ENCODE results near the gene COL25A1.
"Not testable (repeated sequence)": the region's sequence is repeated elsewhere in the genome, so short reads cannot be mapped to it uniquely, and the experiment has no call there.

Gene COL25A1

DNA sequence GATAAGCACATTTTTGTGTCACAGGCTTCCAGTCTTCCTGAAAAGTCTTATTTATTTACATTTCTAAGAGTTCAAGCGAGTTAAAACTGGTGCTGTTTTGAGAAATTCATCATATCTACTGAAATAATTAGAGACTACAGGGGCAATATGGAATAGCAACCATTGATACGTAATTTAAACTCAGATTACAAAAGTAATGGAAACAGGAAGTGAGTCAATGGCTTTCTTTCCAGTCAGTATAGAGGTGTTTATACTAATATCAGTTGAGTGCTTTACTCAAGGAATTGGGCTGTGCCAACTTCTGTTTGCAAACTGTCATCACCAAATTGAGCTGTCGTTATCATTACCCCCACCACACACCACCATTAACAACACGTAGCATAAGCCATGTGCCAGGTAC lies 222.7 kb downstream of the COL25A1 start:
- no peak for DNase-seq (ENCODE audit: low read depth)
- no peak overlapping the region for H3K4me3 ChIP-seq (ENCODE audit: control insufficient read depth, low read depth, low read length)
- TF ChIP-seq, protein P1, sequence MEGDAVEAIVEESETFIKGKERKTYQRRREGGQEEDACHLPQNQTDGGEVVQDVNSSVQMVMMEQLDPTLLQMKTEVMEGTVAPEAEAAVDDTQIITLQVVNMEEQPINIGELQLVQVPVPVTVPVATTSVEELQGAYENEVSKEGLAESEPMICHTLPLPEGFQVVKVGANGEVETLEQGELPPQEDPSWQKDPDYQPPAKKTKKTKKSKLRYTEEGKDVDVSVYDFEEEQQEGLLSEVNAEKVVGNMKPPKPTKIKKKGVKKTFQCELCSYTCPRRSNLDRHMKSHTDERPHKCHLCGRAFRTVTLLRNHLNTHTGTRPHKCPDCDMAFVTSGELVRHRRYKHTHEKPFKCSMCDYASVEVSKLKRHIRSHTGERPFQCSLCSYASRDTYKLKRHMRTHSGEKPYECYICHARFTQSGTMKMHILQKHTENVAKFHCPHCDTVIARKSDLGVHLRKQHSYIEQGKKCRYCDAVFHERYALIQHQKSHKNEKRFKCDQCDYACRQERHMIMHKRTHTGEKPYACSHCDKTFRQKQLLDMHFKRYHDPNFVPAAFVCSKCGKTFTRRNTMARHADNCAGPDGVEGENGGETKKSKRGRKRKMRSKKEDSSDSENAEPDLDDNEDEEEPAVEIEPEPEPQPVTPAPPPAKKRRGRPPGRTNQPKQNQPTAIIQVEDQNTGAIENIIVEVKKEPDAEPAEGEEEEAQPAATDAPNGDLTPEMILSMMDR (IDR thresholded peaks at IDR 0.05; ENCODE audit: control insufficient read depth, insufficient read depth, low read depth, low read length, missing control alignments) = no peak

DNA sequence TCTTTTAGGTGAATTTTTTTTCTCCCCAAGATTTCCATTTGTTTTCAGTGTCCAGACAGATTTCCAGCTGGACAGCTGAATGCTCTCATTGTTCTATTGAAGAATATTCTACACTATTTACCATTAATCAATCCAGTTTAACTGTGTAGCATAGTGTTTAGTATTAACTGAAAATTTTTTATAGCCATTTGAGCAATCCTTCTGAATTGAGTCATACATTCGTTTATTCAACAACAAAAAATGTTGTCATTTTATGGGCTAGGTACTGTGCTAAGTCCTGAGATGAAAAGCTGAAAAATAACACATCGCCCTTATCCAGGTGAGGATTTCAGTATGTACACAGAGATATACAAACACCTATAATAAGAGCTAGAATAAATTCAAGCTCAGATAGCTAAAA lies 223.3 kb downstream of the COL25A1 start:
- DNase-seq (ENCODE audit: low read depth) = no peak
- TF ChIP-seq, protein P1 (IDR thresholded peaks at IDR 0.05; ENCODE audit: control insufficient read depth, insufficient read depth, low read depth, low read length, missing control alignments) = no peak
- no peak overlapping the region for H3K4me3 ChIP-seq (ENCODE audit: control insufficient read depth, low read depth, low read length)

DNA sequence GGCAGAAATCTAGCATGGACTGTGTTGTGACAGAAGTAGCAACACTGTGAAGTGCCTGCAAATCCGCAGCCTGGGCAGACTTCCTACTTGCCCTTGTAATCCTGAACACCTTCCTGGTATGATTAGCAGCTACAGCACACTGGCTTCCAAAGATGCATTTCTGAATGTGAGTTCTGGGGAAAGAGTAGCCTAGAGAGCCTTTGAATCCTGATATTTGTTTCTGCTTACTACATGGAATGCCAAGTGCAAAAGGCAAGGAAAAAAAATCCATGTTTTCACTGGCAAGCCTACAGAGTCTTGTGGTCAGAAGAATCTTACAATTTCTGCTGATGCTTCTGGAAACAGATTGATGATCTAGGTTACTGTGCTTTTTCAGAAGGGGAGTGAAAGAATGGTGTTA lies 223.7 kb downstream of the COL25A1 start:
- TF ChIP-seq, protein P1 (IDR thresholded peaks at IDR 0.05; ENCODE audit: control insufficient read depth, insufficient read depth, low read depth, low read length, missing control alignments) = no peak
- no peak overlapping the region for H3K4me3 ChIP-seq (ENCODE audit: control insufficient read depth, low read depth, low read length)
- DNase-seq (ENCODE audit: low read depth) = peak; percentile 61

DNA sequence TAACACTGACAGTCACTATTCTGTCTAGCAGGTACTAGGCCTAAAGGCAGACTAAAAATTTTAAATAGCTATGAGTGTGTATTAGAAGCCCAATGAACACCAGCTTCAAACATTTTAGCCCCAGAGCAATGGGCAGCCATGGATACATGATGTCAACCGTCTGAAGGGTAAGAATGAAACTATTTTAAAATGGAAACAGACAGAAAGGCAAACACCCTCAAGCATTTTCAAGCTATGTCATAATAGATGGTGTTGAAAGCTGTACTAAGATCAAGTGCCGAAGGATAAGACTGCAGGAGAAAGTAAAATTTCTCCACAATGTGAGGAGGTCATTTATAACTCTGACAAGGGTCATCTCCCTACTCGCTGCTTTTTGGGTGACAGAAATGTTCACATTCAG lies 225.0 kb downstream of the COL25A1 start:
- no peak overlapping the region for H3K4me3 ChIP-seq (ENCODE audit: control insufficient read depth, low read depth, low read length)
- DNase-seq (ENCODE audit: low read depth) = no peak
- TF ChIP-seq, protein P1 (IDR thresholded peaks at IDR 0.05; ENCODE audit: control insufficient read depth, insufficient read depth, low read depth, low read length, missing control alignments) = no peak

DNA sequence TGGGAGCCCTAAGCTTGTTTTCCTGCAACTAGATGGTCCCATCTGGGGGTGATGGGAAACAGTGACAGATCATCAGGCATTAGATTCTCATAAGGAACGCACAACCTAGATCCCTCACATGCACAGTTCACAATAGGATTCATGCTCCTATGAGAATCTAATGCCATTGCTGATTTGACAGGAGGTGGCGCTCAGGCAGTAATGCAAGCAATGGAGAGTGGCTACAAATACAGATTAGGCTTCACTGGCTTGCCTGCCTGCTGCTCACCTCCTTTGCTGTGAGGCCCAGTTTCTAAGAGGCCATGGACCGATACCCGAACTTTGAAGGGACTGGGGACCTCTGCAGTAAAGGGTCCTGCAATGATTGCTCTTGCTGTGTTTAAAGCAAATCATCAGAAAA lies 225.7 kb downstream of the COL25A1 start:
- not testable (repeated sequence) for H3K4me3 ChIP-seq (ENCODE audit: control insufficient read depth, low read depth, low read length); DNase-seq (ENCODE audit: low read depth)

DNA sequence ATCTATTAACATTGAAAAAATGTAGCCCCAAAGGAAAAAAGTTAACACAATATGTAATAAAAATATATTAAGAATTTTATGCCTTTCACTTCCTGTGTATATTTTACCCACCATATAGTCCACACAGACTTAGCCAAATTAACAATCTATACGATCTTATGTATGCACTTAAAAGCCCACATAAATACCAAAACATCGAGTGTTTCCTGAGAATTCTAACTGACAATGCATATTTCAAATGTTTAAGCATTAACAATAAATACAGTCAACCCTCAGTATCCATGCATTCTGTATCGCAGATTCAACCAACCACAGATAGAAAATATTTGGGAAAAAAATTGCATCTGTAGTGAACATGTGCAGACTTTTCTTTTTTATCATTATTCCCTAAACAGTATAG lies 226.8 kb downstream of the COL25A1 start:
- DNase-seq (ENCODE audit: low read depth) = no peak
- H3K4me3 ChIP-seq (ENCODE audit: control insufficient read depth, low read depth, low read length) = no peak overlapping the region
- TF ChIP-seq, protein P1 (IDR thresholded peaks at IDR 0.05; ENCODE audit: control insufficient read depth, insufficient read depth, low read depth, low read length, missing control alignments) = no peak

DNA sequence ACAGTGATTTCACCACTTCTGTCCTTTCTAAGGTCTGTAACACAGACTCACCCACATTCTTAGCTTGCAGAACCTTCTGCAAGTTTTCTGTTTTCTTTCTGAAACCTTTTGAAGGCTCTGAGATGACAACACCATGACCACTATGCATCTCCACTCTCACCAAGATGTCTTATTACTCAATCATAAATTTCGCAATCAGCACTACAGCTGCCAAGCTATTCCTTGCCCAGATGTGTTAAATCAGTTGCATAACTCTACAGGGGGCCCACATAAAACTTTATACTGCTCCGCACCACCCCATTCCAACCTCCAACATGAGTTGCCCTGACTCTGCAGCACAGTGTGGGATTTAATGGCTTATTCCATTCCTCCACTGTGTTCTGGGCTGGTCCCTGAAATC lies 229.9 kb downstream of the COL25A1 start:
- no peak overlapping the region for H3K4me3 ChIP-seq (ENCODE audit: control insufficient read depth, low read depth, low read length)
- DNase-seq (ENCODE audit: low read depth) = peak; percentile 94
- TF ChIP-seq, protein P1 (IDR thresholded peaks at IDR 0.05; ENCODE audit: control insufficient read depth, insufficient read depth, low read depth, low read length, missing control alignments) = no peak

DNA sequence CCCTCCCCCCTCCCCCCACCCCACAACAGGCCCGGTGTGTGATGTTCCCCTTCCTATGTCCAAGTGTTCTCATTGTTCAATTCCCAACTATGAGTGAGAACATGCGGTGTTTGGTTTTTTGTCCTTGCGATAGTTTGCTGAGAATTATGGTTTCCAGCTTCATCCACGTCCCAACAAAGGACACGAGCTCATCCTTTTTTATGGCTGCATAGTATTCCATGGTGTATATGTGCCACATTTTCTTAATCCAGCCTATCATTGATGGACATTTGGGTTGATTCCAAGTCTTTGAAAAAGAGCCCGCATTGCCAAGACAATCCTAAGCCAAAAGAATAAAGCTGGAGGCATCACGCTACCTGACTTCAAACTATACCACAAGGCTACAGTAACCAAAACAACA lies 231.8 kb downstream of the COL25A1 start:
- H3K4me3 ChIP-seq (ENCODE audit: control insufficient read depth, low read depth, low read length); DNase-seq (ENCODE audit: low read depth): not testable (repeated sequence)

Measured in AG09309 (cell line).